Measurements from ENCODE around the gene PPP1R8. TPM values are rescaled to one million over a fixed set of nuclear protein-coding genes. Genes with fewer than 3 reads are reported as not detected.

The PPP1R8 gene
- total and polyA plus RNA-seq, 3 donors from 2014 or later, result 39.4 to 57.7 (median 49.4) TPM

DNA sequence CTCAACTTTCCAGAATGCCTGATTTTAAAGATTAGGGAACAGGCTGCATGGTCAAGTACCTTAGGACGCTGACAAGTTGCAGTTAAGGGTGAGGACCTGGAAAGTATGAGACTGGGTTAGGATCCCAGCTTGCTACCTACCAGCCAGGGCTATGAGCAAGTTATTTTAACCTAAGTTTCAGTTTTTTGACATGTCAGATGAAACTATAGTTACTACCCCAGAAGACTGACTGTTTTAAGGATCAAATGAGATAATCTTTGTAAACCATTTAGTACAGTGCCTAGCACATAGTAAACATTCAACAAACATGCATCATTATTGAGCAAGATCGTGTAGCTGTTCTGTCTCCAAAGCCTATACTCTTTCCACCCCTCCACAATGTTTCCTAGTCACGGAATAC lies 56.2 kb downstream of the PPP1R8 start:
- no peak for TF ChIP-seq POLR2A (IDR thresholded peaks at IDR 0.05)
- TF ChIP-seq, protein P1, sequence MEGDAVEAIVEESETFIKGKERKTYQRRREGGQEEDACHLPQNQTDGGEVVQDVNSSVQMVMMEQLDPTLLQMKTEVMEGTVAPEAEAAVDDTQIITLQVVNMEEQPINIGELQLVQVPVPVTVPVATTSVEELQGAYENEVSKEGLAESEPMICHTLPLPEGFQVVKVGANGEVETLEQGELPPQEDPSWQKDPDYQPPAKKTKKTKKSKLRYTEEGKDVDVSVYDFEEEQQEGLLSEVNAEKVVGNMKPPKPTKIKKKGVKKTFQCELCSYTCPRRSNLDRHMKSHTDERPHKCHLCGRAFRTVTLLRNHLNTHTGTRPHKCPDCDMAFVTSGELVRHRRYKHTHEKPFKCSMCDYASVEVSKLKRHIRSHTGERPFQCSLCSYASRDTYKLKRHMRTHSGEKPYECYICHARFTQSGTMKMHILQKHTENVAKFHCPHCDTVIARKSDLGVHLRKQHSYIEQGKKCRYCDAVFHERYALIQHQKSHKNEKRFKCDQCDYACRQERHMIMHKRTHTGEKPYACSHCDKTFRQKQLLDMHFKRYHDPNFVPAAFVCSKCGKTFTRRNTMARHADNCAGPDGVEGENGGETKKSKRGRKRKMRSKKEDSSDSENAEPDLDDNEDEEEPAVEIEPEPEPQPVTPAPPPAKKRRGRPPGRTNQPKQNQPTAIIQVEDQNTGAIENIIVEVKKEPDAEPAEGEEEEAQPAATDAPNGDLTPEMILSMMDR (IDR thresholded peaks at IDR 0.05), result no peak
- H3K4me3 ChIP-seq, result no peak overlapping the region
- H3K27ac ChIP-seq, result peak overlapping the region in 1 of 2 donors; percentile 54
- WGBS, 2 donors, result 80 to 87% methylated on average over 3 of the region's 3 CpGs
- intact Hi-C loops (cut with DNase I; ENCODE audit: low total_unique reads), result no loop called here
- no peaks in the 10 kb centered on the region for H3K27me3 ChIP-seq
- DNase-seq, result no peak
- no peaks in the 10 kb centered on the region for H3K36me3 ChIP-seq (ENCODE audit: low read depth, missing control alignments)
- H3K9me3 ChIP-seq, result no peaks in the 10 kb centered on the region
- H3K4me1 ChIP-seq, result no peaks in the 10 kb centered on the region

DNA sequence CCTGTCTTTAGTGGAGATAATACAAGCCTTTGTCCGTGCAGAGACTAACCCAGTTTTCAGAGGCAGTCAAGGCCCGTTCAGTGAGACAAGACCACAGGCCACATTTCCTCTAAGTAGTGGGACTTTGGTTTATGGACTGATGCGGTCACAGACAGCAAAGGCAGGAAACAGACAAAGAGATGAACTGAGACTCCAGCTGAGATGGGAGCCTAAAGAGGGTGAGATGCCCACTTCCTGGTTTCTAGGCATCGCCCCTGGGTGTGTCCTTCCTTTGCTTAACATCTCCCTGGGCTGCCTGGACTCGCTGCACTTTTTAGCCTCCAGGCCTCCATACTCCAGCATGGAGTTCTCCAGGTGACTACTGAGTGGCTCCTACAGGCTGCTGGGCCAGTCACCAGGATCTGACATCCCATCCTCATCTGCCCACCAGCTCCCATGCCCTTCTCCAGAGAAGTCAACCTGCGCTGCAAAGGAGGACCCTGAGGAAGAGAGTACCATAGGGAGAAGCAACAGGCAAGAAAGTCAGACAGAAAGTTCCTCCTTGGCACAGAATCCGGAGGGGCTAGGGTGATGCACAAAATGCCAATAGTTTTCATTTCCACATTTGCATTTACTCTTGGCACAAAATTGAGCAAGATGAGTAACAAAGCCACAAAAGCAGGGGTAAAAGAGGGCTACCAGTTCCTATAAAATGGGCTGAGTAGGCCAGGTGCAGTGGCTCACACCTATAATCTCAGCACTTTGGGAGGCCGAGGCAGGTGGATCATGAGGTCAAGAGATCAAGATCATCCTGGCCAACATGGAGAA lies 56.8 kb downstream of the PPP1R8 start:
- H3K27ac ChIP-seq, result peak overlapping the region in 1 of 2 donors; percentile 54
- no peaks in the 10 kb centered on the region for H3K27me3 ChIP-seq
- intact Hi-C loops (cut with DNase I; ENCODE audit: low total_unique reads), result no loop called here

DNA sequence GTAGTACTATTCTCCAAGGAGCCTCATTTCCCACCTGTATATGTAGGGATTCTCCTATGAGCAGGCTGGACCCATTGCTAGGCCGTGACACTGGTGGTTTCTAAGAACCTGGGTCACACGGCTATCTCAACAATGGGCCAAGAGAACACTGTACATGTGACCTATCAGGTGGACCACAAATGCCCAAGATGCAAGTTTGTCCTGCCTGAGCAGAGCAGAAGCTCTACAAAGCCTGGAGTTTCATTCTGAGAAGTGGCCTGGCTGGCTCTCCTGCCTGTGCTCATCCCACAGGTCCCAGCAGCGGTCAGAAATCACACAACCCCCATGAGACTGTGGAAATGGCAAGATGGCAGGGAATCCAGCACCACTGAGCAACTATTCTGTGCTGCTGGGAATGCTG lies 58.9 kb downstream of the PPP1R8 start:
- Histone ChIP-seq H3K36me3 (ENCODE audit: low read depth, missing control alignments) (no peaks in the 10 kb centered on the region), H3K27me3 (no peaks in the 10 kb centered on the region), H3K4me1 (no peaks in the 10 kb centered on the region), H3K4me3 (no peak overlapping the region), H3K9me3 (no peaks in the 10 kb centered on the region), H3K27ac (peak overlapping the region; percentile 13 to 64)
- 83 to 91% methylated on average over 3 of the region's 3 CpGs for WGBS, 2 donors
- intact Hi-C loops (cut with DNase I; ENCODE audit: low total_unique reads), result no loop called here
- no peak for TF ChIP-seq POLR2A (IDR thresholded peaks at IDR 0.05)
- TF ChIP-seq, protein P1 (IDR thresholded peaks at IDR 0.05), result no peak
- DNase-seq, result no peak

More for the DNA sequence above, 56.8 kb downstream of the PPP1R8 start:
- no peak for TF ChIP-seq POLR2A (IDR thresholded peaks at IDR 0.05)
- TF ChIP-seq, protein P1 (IDR thresholded peaks at IDR 0.05), result no peak
- 79 to 87% methylated on average over 8 of the region's 8 CpGs for WGBS, 2 donors
- Histone ChIP-seq H3K4me1 (no peaks in the 10 kb centered on the region), H3K4me3 (no peak overlapping the region), H3K36me3 (ENCODE audit: low read depth, missing control alignments) (no peaks in the 10 kb centered on the region), H3K9me3 (no peaks in the 10 kb centered on the region)
- no peak for DNase-seq

DNA sequence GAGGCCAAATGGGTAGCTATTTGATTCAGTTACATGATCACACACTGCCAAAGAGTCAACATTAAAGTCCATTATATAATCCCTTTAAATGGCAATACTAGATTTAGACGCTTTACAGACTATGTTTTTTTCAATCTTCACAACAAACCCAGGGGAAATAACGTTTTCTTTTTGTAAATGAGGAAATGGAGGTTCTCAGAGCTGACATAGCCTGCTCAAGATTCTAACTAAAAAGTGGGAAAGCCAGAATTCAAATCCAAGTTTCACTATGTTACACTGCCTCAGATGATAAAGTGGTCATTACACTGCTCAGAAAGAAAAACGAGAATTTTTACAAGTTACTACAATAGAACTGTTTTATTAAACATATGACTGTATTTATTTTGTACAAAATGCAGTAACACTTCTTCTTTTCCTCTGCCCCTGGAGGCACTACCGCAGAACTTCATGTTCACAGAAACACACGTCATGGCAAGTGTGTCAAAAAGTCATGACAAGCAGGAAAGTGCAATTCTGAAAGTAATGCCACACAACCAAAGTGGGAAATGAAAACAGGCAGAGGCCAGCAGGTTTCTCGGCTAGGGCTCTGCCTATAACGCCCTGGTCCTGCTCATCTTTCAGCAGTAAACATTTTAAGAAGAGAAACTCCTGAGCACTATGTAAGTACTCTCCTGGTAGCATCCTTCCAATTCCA lies 60.8 kb downstream of the PPP1R8 start:
- WGBS, 2 donors, result 75 to 79% methylated on average over 7 of the region's 7 CpGs
- intact Hi-C loops (cut with DNase I; ENCODE audit: low total_unique reads), result no loop called here
- peak overlapping the region; percentile 4 to 64 for H3K27ac ChIP-seq

More for the DNA sequence above, 60.8 kb downstream of the PPP1R8 start:
- Histone ChIP-seq H3K4me3 (no peak overlapping the region), H3K27me3 (no peaks in the 10 kb centered on the region), H3K9me3 (no peaks in the 10 kb centered on the region), H3K36me3 (ENCODE audit: low read depth, missing control alignments) (no peaks in the 10 kb centered on the region), H3K4me1 (no peaks in the 10 kb centered on the region)
- DNase-seq, result no peak
- TF ChIP-seq POLR2A (IDR thresholded peaks at IDR 0.05), result no peak
- TF ChIP-seq, protein P1 (IDR thresholded peaks at IDR 0.05), result no peak
